B cell (primary cell): ENCODE results near the gene LCN1. TPM values are rescaled to one million over a fixed set of nuclear protein-coding genes. Genes with fewer than 3 reads are reported as not detected.

ENCODE experiments used
- ATAC-seq: fragments of 200-7000 bp; cut with Tn5 transposase; one replicate; pipeline ENCODE4 v1.10.0; 2021; ENCODE audit warnings: low read depth, mild to moderate bottlenecking, moderate number of reproducible peaks, moderate library complexity
- CTCF ChIA-PET: fragments of 350-600 bp; sonication (Branson Sonifier 250); formaldehyde crosslinking; loops from one replicate; lab custom pipeline; 2021; ENCODE audit warnings: antibody characterized with exemption, inconsistent platforms; lab: Charles Lee
- POLR2A ChIA-PET: fragments of 350-600 bp; sonication (Branson Sonifier 250); formaldehyde crosslinking; loops from one replicate; lab custom pipeline; 2021; ENCODE audit warnings: antibody characterized with exemption; lab: Charles Lee
- DNase-seq: peaks from one replicate; pipeline ENCODE4 v3.0.0; 2013
- H2AFZ ChIP-seq: 2 replicates; pipeline ENCODE4 v1.6.1; 2012; ENCODE audit warnings: mild to moderate bottlenecking, low read depth, low read length; ENCODE audit not compliant: insufficient read depth, poor library complexity, severe bottlenecking
- H3K27ac ChIP-seq, 2 donors: 1 replicate in 1 of 2; 2 replicates in 1 of 2; pipeline ENCODE4 v1.5.1; 2012 to 2013; ENCODE audit warnings: low read length in 2 of 2, mild to moderate bottlenecking in 2 of 2, moderate library complexity in 1 of 2
- H3K27me3 ChIP-seq, 4 experiments: fragments of 200-600 bp in 1 of 4; sonication (generic) in 1 of 4; replicated peaks in 1 of 4; 1 replicate in 2 of 4; 2 replicates in 2 of 4; pipeline versions ENCODE4 v1.6.1 to v1.7.0; 2013 to 2016; ENCODE audit warnings: low read length in 3 of 4, mild to moderate bottlenecking in 2 of 4, mixed read lengths in 1 of 4, moderate library complexity in 1 of 4; ENCODE audit not compliant: insufficient read depth in 4 of 4, control insufficient read depth in 3 of 4; ENCODE audit errors: control extremely low read depth in 1 of 4
- H3K36me3 ChIP-seq, 2 experiments: replicated peaks in 1 of 2; 1 replicate in 1 of 2; 2 replicates in 1 of 2; pipeline versions ENCODE4 v1.6.1 to v1.7.1; 2013; ENCODE audit warnings: low read length in 1 of 2; ENCODE audit not compliant: insufficient read depth in 2 of 2, control insufficient read depth in 1 of 2; ENCODE audit errors: control extremely low read depth in 1 of 2, extremely low read depth in 1 of 2
- H3K4me1 ChIP-seq, 2 donors: fragments of 200-600 bp in 1 of 2; sonication (generic) in 1 of 2; 1 replicate in 1 of 2; 2 replicates in 1 of 2; pipeline versions ENCODE4 v1.5.1 to v1.6.1; 2013 to 2017; ENCODE audit warnings: low read length in 2 of 2; ENCODE audit not compliant: control insufficient read depth in 2 of 2, insufficient read depth in 2 of 2
- H3K4me2 ChIP-seq: replicated peaks from 2 replicates; pipeline ENCODE3; 2012; ENCODE audit warnings: mild to moderate bottlenecking, low read depth, low read length; ENCODE audit not compliant: poor library complexity, severe bottlenecking
- H3K4me3 ChIP-seq, 5 experiments: fragments of 200-600 bp in 1 of 5; sonication (generic) in 1 of 5; 1 replicate in 3 of 5; 2 replicates in 2 of 5; pipeline versions ENCODE4 v1.5.1 to v1.7.0; 2011 to 2016; ENCODE audit warnings: low read length in 4 of 5, mild to moderate bottlenecking in 4 of 5, low read depth in 2 of 5, control low read depth in 1 of 5, moderate library complexity in 1 of 5; ENCODE audit not compliant: insufficient read depth in 1 of 5; ENCODE audit errors: control extremely low read depth in 1 of 5, extremely low read depth in 1 of 5
- H3K79me2 ChIP-seq: fragments of 200-600 bp; sonication (generic); one replicate; pipeline ENCODE4 v1.6.0; 2016; ENCODE audit warnings: low read length; ENCODE audit not compliant: control insufficient read depth, insufficient read depth
- H3K9ac ChIP-seq: fragments of 200-600 bp; sonication (generic); 2 replicates; pipeline ENCODE4 v1.6.1; 2017; ENCODE audit warnings: mild to moderate bottlenecking, low read length, moderate library complexity
- H3K9me3 ChIP-seq, 3 donors: one replicate each; pipeline versions ENCODE4 v1.6.1 to v1.7.1; 2013; ENCODE audit warnings: low read length in 2 of 3; ENCODE audit not compliant: control insufficient read depth in 2 of 3, insufficient read depth in 1 of 3; ENCODE audit errors: control extremely low read depth in 1 of 3
- H4K20me1 ChIP-seq: 2 replicates; pipeline ENCODE4 v1.6.0; 2012; ENCODE audit warnings: mild to moderate bottlenecking, low read length; ENCODE audit not compliant: insufficient read depth, control insufficient read depth, poor library complexity, severe bottlenecking
- H3K27ac Mint-ChIP-seq: one replicate; pipeline ENCODE4 v1.8.0; 2021; ENCODE audit warnings: mixed read lengths
- H3K27me3 Mint-ChIP-seq: one replicate; pipeline ENCODE4 v1.8.0; 2021; ENCODE audit warnings: mixed read lengths
- H3K4me1 Mint-ChIP-seq: one replicate; pipeline ENCODE4 v1.8.0; 2021; ENCODE audit warnings: mixed read lengths
- H3K4me3 Mint-ChIP-seq: one replicate; pipeline ENCODE4 v1.8.0; 2021; ENCODE audit warnings: mixed read lengths
- H3K9me3 Mint-ChIP-seq: one replicate; pipeline ENCODE4 v1.8.0; 2022; ENCODE audit warnings: mixed read lengths; ENCODE audit not compliant: insufficient read depth
- EZH2 ChIP-seq: IDR thresholded peaks from 2 replicates; pipeline ENCODE4 v1.6.1; 2012; ENCODE audit warnings: borderline replicate concordance, low read depth, mild to moderate bottlenecking, moderate library complexity, low read length; ENCODE audit not compliant: insufficient read depth, poor library complexity, severe bottlenecking
- WGBS: methylation state at CpG from one replicate; pipeline ENCODE4 v1.1.5; 2013; ENCODE audit warnings: missing lambda C conversion rate; ENCODE audit not compliant: insufficient coverage; 5-methylcytosine and 5-hydroxymethylcytosine counted together
- intact Hi-C: fragments of 100-400 bp; cut with micrococcal nuclease; formaldehyde crosslinking; loops from one replicate; pipeline ENCODE4 v1.10.0; 2022
- polyA plus RNA-seq: library from polyadenylated mRNA; depleted of rRNA; stranded (reverse); fragments of >200 nt; gene quantifications from 2 replicates; pipeline ENCODE4 v1.2.3, GENCODE V29; 2012
- total RNA-seq, 2 donors: library from RNA; stranded (reverse); fragments of 120-200 nt in 1 of 2; gene quantifications; 1 replicate in 1 of 2; 2 replicates in 1 of 2; pipeline versions ENCODE4 v1.2.3 to v1.2.4, GENCODE V29; 2013 to 2022
- TF ChIP-seq, protein P1 (sequence below): fragments of 200-600 bp; IDR thresholded peaks from one replicate; pipeline ENCODE4 v1.8.0; 2022; ENCODE audit warnings: antibody characterized with exemption, mild to moderate bottlenecking

LCN1 gene
- total and polyA plus RNA-seq, 2 donors (not counting 1 experiment from before 2014, with no cell fraction given): not detected

DNA sequence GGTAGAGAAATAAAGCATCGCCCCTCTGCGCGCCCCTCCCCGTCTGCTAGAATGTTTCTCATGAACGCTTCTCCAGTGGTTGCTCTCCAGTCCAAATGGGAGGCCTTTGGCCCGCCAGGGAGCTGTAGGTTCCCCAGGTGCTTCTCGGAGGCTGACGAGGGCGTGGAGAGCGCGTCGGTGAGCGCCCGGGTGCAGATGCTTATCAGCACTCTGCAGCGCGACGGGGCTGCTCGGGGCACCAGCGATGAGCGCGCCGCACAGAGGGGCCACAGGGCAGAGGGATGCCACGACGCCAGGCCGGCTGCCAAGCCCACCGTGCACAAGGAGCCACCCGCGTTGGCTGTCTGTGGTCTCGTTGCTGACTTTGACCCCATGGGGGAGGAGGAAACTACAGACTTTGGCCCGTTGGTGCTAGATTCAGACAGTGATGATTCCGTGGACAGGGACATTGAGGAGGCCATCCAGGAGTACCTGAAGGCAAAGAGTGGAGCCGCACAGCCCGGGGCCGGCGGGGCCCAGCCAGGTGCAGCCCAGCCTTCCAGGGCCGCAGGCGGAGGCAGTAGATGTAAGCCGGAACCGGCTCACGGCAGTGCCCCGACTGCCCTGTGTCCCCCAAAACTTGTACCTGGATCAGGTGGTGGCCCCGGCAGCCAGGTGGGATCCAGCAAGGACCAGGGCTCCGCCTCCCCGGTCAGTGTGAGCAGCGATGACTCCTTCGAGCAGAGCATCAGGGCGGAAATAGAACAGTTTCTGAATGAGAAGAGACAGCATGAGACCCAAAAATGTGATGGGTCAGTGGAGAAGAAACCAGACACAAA is 36.6 kb upstream of the LCN1 start:
- intact Hi-C loops: no loop called here
- peaks cover 10 to 15% of the 10 kb centered on the region in 2 donors for H3K4me1 ChIP-seq
- Mint-ChIP-seq H3K27me3 (peaks cover 4% of the 10 kb centered on the region), H3K4me1 (peaks cover 4% of the 10 kb centered on the region), H3K9me3 (no peaks in the 10 kb centered on the region), H3K4me3 (no peak overlapping the region), H3K27ac (no peak overlapping the region)
- ChIA-PET POLR2A (no interaction called here), CTCF (interaction anchor here (0.6 kb wide), 1 partner anchor 74 kb away, joined by 3 read pairs; no protein-coding TSS in a partner anchor)
- no peaks in the 10 kb centered on the region for H3K36me3 ChIP-seq
- 97% methylated on average over 42 of the region's 47 CpGs for WGBS
- TF ChIP-seq, protein P1, sequence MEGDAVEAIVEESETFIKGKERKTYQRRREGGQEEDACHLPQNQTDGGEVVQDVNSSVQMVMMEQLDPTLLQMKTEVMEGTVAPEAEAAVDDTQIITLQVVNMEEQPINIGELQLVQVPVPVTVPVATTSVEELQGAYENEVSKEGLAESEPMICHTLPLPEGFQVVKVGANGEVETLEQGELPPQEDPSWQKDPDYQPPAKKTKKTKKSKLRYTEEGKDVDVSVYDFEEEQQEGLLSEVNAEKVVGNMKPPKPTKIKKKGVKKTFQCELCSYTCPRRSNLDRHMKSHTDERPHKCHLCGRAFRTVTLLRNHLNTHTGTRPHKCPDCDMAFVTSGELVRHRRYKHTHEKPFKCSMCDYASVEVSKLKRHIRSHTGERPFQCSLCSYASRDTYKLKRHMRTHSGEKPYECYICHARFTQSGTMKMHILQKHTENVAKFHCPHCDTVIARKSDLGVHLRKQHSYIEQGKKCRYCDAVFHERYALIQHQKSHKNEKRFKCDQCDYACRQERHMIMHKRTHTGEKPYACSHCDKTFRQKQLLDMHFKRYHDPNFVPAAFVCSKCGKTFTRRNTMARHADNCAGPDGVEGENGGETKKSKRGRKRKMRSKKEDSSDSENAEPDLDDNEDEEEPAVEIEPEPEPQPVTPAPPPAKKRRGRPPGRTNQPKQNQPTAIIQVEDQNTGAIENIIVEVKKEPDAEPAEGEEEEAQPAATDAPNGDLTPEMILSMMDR: no peak
- no peaks in the 10 kb centered on the region for H4K20me1 ChIP-seq
- no peak overlapping the region for H3K27ac ChIP-seq
- ATAC-seq (no peak), DNase-seq (no peak)
- H3K4me2 ChIP-seq: no peak overlapping the region
- no peaks in the 10 kb centered on the region for H3K9me3 ChIP-seq
- H3K27me3 ChIP-seq: peaks cover 0 to 23% (median 0%) of the 10 kb centered on the region in 4 experiments
- H2AFZ ChIP-seq: no peak overlapping the region
- H3K79me2 ChIP-seq: no peaks in the 10 kb centered on the region
- no peak overlapping the region for H3K4me3 ChIP-seq
- H3K9ac ChIP-seq: no peak overlapping the region

DNA sequence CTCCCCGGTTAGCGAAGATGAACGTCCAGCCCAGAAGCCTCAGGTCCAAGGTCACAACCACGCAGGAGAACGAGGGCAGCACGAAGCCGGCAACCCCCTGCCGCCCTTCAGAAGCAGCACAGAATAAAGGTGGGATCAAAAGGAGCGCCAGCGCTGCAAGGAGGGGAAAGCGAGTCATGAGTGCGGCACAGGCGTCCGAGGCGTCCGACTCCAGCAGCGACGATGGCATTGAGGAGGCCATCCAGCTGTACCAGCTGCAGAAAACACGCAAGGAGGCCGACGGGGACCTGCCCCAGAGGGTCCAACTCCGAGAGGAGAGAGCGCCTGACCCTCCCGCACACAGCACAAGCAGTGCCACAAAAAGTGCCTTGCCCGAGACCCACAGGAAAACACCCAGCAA is 35.9 kb upstream of the LCN1 start:
- POLR2A ChIA-PET: no interaction called here

More for the DNA sequence above, 35.9 kb upstream of the LCN1 start:
- Histone ChIP-seq H3K9ac (no peak overlapping the region), H3K27me3 (peaks cover 0 to 22% (median 0%) of the 10 kb centered on the region in 4 experiments), H3K4me3 (no peak overlapping the region), H3K4me2 (no peak overlapping the region), H3K36me3 (no peaks in the 10 kb centered on the region), H3K9me3 (no peaks in the 10 kb centered on the region), H3K4me1 (peaks cover 9 to 14% of the 10 kb centered on the region in 2 donors), H3K27ac (no peak overlapping the region), H3K79me2 (no peaks in the 10 kb centered on the region), H2AFZ (no peak overlapping the region), H4K20me1 (no peaks in the 10 kb centered on the region)
- Mint-ChIP-seq H3K9me3 (no peaks in the 10 kb centered on the region), H3K27ac (no peak overlapping the region), H3K27me3 (peaks cover 4% of the 10 kb centered on the region), H3K4me1 (peaks cover 4% of the 10 kb centered on the region), H3K4me3 (no peak overlapping the region)
- TF ChIP-seq, protein P1: no peak
- no peak for TF ChIP-seq EZH2
- no peak for ATAC-seq
- CTCF ChIA-PET: no interaction called here
- intact Hi-C loops: no loop called here
- no peak for DNase-seq
- 94% methylated on average over 25 of the region's 25 CpGs for WGBS
